HL-60 (cell line): Measurements from ENCODE around the gene FABP1.

ENCODE experiments used
- DNase-seq, 2 experiments: peaks; one replicate each; pipeline ENCODE4 v3.0.0-alpha.2; 2010 to 2020; ENCODE audit warnings: low read depth in 1 of 2, low spot score in 1 of 2
- H3K27ac ChIP-seq: fragments of 250-450 bp; sonication (Bioruptor Pico); replicated peaks from 2 replicates; pipeline ENCODE4 v1.5.1; 2020; ENCODE audit warnings: mild to moderate bottlenecking, moderate library complexity
- H3K27me3 ChIP-seq: fragments of 250-450 bp; sonication (Bioruptor Pico); 2 replicates; pipeline ENCODE4 v1.5.1; 2021; ENCODE audit warnings: mild to moderate bottlenecking, moderate library complexity; ENCODE audit not compliant: insufficient read depth, poor library complexity, severe bottlenecking
- H3K4me3 ChIP-seq: replicated peaks from 2 replicates; pipeline ENCODE4 v1.5.1; 2011; ENCODE audit warnings: mild to moderate bottlenecking, control low read depth, low read length; ENCODE audit not compliant: insufficient read depth
- GABPA ChIP-seq: IDR thresholded peaks from 2 replicates; pipeline ENCODE4 v1.6.1; 2012; ENCODE audit warnings: low read depth
- POLR2AphosphoS5 ChIP-seq: IDR thresholded peaks from 2 replicates; pipeline ENCODE4 v1.6.1; 2012; ENCODE audit warnings: low read depth
- REST ChIP-seq: IDR thresholded peaks from 2 replicates; pipeline ENCODE4 v1.6.1; 2012; ENCODE audit warnings: low read depth; ENCODE audit not compliant: insufficient replicate concordance
- SPI1 ChIP-seq: IDR thresholded peaks from 2 replicates; pipeline ENCODE4 v1.6.1; 2012; ENCODE audit warnings: low read depth, mild to moderate bottlenecking, borderline replicate concordance
- TF ChIP-seq, protein P1 (sequence below): IDR thresholded peaks from one replicate; pipeline ENCODE4 v1.5.1; 2011; ENCODE audit warnings: low read length, control low read depth, inconsistent platforms; ENCODE audit not compliant: insufficient read depth

The FABP1 gene

GRCh38 chr2:88127638-88127887 is 299 bp downstream of the FABP1 start:
- TF ChIP-seq SPI1 (no peak), REST (no peak), GABPA (no peak), POLR2AphosphoS5 (no peak)
- TF ChIP-seq, protein P1, sequence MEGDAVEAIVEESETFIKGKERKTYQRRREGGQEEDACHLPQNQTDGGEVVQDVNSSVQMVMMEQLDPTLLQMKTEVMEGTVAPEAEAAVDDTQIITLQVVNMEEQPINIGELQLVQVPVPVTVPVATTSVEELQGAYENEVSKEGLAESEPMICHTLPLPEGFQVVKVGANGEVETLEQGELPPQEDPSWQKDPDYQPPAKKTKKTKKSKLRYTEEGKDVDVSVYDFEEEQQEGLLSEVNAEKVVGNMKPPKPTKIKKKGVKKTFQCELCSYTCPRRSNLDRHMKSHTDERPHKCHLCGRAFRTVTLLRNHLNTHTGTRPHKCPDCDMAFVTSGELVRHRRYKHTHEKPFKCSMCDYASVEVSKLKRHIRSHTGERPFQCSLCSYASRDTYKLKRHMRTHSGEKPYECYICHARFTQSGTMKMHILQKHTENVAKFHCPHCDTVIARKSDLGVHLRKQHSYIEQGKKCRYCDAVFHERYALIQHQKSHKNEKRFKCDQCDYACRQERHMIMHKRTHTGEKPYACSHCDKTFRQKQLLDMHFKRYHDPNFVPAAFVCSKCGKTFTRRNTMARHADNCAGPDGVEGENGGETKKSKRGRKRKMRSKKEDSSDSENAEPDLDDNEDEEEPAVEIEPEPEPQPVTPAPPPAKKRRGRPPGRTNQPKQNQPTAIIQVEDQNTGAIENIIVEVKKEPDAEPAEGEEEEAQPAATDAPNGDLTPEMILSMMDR = no peak
- Histone ChIP-seq H3K27me3 (no peaks in the 10 kb centered on the region), H3K4me3 (no peak overlapping the region), H3K27ac (no peak overlapping the region)
- DNase-seq = no peak

DNA sequence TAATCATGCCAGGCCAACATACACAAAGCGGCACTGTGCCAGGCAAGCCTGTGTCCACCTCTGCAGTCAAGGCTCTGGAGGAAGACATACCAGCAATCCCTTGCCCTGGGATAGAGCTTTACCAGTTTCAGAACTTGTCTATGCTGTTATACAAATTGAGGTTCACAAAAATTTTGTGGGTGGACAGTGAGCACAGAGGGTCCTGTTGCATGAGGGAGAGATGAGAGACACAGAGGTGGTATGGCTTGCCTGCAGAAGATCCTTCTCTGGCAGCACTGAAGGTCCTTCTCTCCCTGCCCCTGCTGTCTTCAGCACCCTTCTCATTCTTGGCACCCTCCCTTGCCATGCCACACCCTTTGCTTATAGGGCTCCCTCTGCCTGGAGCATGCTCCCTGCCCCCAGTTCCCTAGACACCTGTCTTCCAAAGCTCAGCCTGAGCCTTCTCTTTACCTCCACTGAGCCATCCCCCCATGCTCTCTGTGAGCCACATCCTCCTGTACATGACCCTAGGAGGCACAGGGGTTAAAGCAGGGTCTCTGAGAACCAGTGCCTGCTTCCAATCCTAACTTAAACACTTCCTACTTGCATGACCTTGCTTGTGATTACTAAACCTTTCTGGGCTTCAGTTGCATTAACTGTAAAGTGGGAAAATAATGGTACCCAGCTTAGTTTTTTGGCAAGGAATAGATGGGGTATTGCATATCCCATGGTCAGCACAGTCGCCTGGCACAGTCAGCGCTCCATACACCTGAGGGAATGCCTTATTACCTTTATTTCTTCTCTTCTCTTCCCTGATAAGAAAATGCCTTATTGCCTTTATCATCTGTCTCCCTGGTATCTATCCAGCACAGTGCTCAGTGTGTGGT is 857 bp downstream of the FABP1 start:
- no peak overlapping the region for H3K27ac ChIP-seq
- no peak for TF ChIP-seq POLR2AphosphoS5
- no peak for TF ChIP-seq SPI1
- TF ChIP-seq, protein P1 = no peak
- TF ChIP-seq REST = no peak
- no peak for TF ChIP-seq GABPA
- no peak overlapping the region for H3K4me3 ChIP-seq
- DNase-seq = no peak
- H3K27me3 ChIP-seq = no peaks in the 10 kb centered on the region

- no peak overlapping the region for H3K4me3 ChIP-seq
- TF ChIP-seq GABPA (no peak), POLR2AphosphoS5 (no peak), SPI1 (no peak), REST (no peak)
- TF ChIP-seq, protein P1 = no peak
- no peaks in the 10 kb centered on the region for H3K27me3 ChIP-seq
- no peak overlapping the region for H3K27ac ChIP-seq
- DNase-seq = no peak
Measured at GRCh38 chr2:88125924-88126771, 1.7 kb downstream of the FABP1 start.
